GM12865 (cell line): ENCODE data around the gene ABHD14A.

ENCODE experiments used
- DNase-seq: peaks from one replicate; pipeline ENCODE4 v3.0.0; 2010; ENCODE audit warnings: low read depth
- H3K4me3 ChIP-seq: 2 replicates; pipeline ENCODE4 v1.5.1; 2011; ENCODE audit warnings: mild to moderate bottlenecking, low read depth, low read length, control low read depth
- CTCF ChIP-seq: IDR thresholded peaks from 2 replicates; pipeline ENCODE4 v1.5.1; 2011; ENCODE audit warnings: low read length, control low read depth, low read depth, inconsistent platforms; ENCODE audit not compliant: insufficient read depth; ENCODE audit errors: missing control alignments

ABHD14A gene

DNA sequence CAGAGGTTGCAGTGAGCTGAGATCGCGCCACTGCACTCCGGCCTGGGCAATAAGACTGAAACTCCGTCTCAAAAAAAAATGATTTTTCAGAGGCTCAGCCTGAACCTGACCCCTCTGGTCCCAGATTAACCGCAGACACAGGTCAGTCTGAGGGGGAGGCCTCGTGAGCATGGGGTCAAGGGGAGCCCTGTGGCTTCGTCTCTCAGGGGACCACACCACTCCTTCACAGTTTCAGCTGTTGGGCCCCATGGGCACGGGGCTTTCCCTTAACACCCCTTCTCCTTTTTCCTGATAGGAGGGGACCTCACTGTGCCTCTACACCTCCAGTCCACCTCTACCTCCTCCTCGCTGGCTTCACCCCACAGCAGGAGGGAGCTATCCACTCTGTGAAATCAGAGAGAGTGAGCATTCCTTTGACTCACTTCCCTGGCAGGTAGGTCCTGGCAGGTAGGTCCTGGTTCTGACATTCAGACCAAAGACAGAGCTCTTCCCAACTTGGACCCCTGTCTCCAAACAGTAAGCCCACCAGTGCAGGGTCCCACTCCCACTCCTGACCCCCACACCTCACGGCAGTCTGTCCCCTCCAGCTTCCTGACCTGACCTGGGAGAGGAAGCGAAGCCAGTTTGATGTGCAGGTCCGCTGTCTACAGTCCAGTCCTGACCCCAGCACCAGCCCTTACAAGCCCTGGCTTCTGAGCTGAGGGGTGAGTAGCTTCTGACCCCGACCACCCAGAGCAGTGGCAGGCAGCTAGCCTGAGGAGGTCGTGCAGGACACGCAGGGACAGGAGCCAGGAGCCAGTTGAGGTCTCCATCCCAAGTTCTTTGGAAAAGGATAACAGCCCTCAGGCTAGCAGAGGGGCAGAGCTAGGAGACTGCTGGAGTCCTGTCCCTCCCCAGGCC, 42.1 kb upstream of the ABHD14A start:
- no peak overlapping the region for H3K4me3 ChIP-seq
- DNase-seq: no peak
- no peak for TF ChIP-seq CTCF

DNA sequence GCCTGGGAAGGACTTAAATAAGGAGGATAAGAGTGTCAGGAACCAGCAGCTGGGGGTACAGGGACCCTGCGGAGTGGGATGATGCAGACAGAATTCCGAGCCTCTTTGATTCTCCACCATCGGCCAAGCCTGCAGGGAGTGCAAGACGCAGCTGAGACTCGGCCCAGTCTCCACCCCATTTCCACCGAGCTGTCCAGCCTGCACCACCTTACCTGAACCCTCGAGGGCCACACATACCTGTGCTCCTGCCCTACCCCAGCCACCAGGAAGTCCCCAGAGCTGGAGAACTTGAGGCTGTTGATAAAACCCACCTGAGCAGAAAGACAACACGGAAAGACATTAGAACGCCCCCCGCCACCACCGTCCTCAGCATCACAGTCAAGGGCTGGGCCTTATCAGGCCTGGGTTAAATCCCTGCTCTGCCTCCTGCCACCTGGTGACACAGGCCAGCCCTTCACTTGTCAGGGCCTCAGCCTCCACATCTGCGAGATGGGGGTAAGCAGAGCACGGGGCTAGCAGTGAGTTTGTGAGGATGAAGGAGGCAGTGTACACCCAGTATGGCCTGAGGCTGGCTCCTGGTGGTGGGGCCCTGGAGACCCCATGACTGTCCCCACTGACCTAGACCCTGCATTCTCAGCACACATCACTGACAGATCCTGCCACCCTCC, 41.3 kb upstream of the ABHD14A start:
- no peak for TF ChIP-seq CTCF
- no peak for DNase-seq
- H3K4me3 ChIP-seq: no peak overlapping the region

GRCh38 chr3:51934139-51934850, 40.6 kb upstream of the ABHD14A start:
- H3K4me3 ChIP-seq: no peak overlapping the region
- DNase-seq: no peak
- no peak for TF ChIP-seq CTCF

- no peak for TF ChIP-seq CTCF
- H3K4me3 ChIP-seq: no peak overlapping the region
- DNase-seq: no peak
Measured at GRCh38 chr3:51934991-51935885, 39.6 kb upstream of the ABHD14A start.

DNA sequence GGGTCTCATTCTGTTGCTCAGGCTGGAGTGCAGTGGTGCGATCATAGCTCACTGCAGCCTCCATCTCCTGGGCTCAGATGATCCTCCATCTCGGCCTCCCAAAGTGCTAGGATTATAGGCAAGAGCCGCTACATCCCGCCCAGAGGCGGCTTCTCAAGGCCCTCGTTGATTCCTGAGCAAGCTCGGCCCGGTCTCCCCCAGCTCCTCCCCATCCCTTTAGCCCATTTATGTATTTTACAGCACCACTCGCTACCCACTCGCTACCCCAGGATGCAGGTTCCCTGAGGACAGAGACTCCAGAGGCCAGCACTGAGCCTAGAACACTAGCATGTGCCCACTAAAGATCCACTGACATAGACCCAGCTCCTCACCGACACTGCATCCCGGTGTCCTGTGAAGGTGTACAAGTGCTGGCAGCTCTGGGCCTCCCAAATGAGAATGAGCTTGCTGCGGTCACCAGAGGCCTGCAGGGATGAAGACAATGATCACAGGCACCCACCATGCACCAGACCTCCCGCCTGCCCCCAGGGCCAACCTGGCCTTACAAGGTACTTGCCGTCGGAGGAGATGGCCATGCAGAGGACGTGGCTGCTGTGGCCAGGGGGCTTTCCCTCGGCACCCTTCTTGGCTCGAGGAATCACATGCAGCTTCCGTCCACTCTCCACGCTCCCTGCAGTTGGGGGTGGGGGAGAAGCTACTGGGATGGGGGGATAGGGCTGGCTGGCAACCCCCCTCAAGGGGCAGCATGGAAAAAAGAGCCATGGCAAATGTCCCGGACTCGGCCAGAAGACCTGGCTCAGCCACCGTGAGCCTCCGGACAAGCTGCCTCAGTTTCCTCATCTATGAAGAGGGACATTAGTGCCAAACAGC, 38.7 kb upstream of the ABHD14A start:
- no peak for TF ChIP-seq CTCF
- DNase-seq: no peak
- H3K4me3 ChIP-seq: no peak overlapping the region

GRCh38 chr3:51937014-51937413, 37.9 kb upstream of the ABHD14A start:
- no peak overlapping the region for H3K4me3 ChIP-seq
- TF ChIP-seq CTCF: no peak
- no peak for DNase-seq
